MCF 10A (cell line): ENCODE measurements around the gene VTCN1. TPM values are rescaled to one million over a fixed set of nuclear protein-coding genes. Genes with fewer than 3 reads are reported as not detected.

ENCODE experiments used
- BruUV-seq: library from RNA; stranded (reverse); fragments of 400-500 nt; replicated peaks from 2 replicates; lab custom pipeline; 2021; lab: Mats Ljungman, UMichigan
- CTCF ChIA-PET: fragments of 300-600 bp; sonication (Branson Sonifier 250); formaldehyde crosslinking; extraction: SDS; loops from one replicate; lab custom pipeline; 2021; ENCODE audit warnings: antibody characterized with exemption, inconsistent platforms; lab: Yijun Ruan, JAX
- POLR2A ChIA-PET: fragments of 300-600, 350-650 bp; sonication (Branson Sonifier 250); formaldehyde crosslinking; extraction: SDS; loops from one replicate; lab custom pipeline; 2020; ENCODE audit warnings: antibody characterized with exemption, inconsistent platforms; lab: Yijun Ruan, JAX
- DNase-seq: peaks from one replicate; pipeline ENCODE4 v3.0.0-alpha.2; 2018; ENCODE audit not compliant: unreplicated experiment
- H3K27ac Mint-ChIP-seq: one replicate; pipeline ENCODE4 v1.8.0; 2022; ENCODE audit warnings: mild to moderate bottlenecking, low read depth, mixed read lengths; ENCODE audit not compliant: unreplicated experiment
- H3K27me3 Mint-ChIP-seq: one replicate; pipeline ENCODE4 v1.8.0; 2022; ENCODE audit warnings: mixed read lengths; ENCODE audit not compliant: insufficient read depth, unreplicated experiment
- H3K36me3 Mint-ChIP-seq: one replicate; pipeline ENCODE4 v1.8.0; 2022; ENCODE audit warnings: mild to moderate bottlenecking, moderate library complexity, mixed read lengths; ENCODE audit not compliant: insufficient read depth, unreplicated experiment
- H3K4me1 Mint-ChIP-seq: one replicate; pipeline ENCODE4 v1.8.0; 2022; ENCODE audit warnings: mixed read lengths; ENCODE audit not compliant: insufficient read depth, unreplicated experiment
- H3K4me3 Mint-ChIP-seq: one replicate; pipeline ENCODE4 v1.8.0; 2022; ENCODE audit warnings: mild to moderate bottlenecking, moderate library complexity, mixed read lengths; ENCODE audit not compliant: unreplicated experiment
- H3K9me3 Mint-ChIP-seq: one replicate; pipeline ENCODE4 v1.8.0; 2022; ENCODE audit warnings: mixed read lengths; ENCODE audit not compliant: unreplicated experiment
- intact Hi-C: fragments of 100-400 bp; cut with micrococcal nuclease; formaldehyde crosslinking; loops from 2 replicates; pipeline ENCODE4 v1.14.1; 2022
- total RNA-seq: library from RNA; stranded (reverse); gene quantifications from 2 replicates; pipeline ENCODE4 v1.2.3, GENCODE V29; 2022
- TF ChIP-seq, protein P1 (sequence below): fragments of 200-600 bp; IDR thresholded peaks from one replicate; pipeline ENCODE4 v1.8.0; 2022; ENCODE audit warnings: antibody characterized with exemption, mild to moderate bottlenecking; ENCODE audit not compliant: unreplicated experiment

The VTCN1 gene
- total RNA-seq, 1 experiment from 2014 or later = not detected

DNA sequence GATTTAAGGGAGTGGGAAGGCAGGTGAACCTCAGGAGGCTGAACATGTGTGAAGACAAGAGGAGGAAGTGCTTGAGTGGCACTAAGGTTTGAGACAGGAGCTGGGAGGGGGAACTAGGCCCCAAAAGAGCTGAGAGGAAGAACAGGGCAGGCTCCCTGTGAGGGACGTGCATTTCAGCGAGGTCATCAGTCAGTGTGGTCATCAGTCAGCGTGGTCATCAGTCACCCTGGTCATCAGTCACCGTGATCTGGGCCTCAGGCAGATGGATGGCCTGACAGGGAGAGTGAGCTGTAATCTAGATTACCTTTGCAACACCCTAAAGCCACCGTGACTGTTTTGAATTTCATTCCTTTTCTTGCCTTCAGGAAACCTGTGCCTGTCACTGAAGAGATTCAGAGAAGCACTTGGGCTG is 29.1 kb downstream of the VTCN1 start:
- no peak overlapping the region for H3K27ac Mint-ChIP-seq

DNA sequence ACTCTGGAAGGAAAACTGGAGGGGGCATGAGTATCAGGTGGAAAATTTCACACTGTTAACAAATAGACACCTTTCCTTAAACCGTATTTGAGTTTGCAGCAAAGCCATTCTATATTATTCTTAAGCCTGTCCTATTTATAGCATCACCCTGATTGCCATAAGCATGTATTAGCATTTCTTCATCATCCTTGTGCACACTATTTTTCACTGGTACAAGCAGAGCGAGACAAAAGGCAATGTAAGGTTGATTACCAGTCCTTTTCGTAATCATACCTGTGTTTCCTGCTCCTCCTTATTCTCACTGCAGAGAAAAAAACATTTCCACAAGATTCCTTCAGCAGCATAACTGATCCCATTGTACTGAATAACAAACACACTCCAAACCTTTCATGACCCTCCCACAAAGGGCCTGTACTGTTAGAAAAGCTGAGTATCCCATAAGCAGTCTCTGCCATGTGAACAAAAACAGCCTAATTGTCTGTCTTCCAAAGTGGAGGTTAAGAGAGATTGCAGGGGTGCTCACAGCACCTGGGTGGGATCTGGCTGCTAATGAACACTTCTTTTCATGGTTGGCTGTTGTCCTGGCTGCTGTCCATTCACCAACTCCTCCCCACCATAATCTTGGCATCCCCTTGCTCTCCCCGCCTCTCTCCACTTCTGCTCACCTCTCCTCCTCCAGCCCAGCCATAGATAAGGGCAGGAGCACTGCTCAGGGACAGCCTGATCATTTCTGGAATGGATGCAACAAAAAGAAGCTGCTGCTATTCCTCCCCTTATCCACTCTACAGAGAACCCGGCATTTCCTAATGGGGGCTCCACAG is 30.4 kb downstream of the VTCN1 start:
- Mint-ChIP-seq H3K27me3 (no peaks in the 10 kb centered on the region), H3K9me3 (no peaks in the 10 kb centered on the region), H3K4me3 (no peak overlapping the region), H3K4me1 (no peaks in the 10 kb centered on the region), H3K27ac (no peak overlapping the region), H3K36me3 (no peaks in the 10 kb centered on the region)
- TF ChIP-seq, protein P1, sequence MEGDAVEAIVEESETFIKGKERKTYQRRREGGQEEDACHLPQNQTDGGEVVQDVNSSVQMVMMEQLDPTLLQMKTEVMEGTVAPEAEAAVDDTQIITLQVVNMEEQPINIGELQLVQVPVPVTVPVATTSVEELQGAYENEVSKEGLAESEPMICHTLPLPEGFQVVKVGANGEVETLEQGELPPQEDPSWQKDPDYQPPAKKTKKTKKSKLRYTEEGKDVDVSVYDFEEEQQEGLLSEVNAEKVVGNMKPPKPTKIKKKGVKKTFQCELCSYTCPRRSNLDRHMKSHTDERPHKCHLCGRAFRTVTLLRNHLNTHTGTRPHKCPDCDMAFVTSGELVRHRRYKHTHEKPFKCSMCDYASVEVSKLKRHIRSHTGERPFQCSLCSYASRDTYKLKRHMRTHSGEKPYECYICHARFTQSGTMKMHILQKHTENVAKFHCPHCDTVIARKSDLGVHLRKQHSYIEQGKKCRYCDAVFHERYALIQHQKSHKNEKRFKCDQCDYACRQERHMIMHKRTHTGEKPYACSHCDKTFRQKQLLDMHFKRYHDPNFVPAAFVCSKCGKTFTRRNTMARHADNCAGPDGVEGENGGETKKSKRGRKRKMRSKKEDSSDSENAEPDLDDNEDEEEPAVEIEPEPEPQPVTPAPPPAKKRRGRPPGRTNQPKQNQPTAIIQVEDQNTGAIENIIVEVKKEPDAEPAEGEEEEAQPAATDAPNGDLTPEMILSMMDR = no peak
- ChIA-PET POLR2A (no interaction called here), CTCF (no interaction called here)
- BruUV-seq = no TSS peak
- no peak for DNase-seq
- intact Hi-C loops = no loop called here

More for the DNA sequence above, 29.1 kb downstream of the VTCN1 start:
- POLR2A ChIA-PET = no interaction called here
- intact Hi-C loops = no loop called here
- Mint-ChIP-seq H3K4me1 (no peaks in the 10 kb centered on the region), H3K4me3 (no peak overlapping the region), H3K36me3 (no peaks in the 10 kb centered on the region), H3K9me3 (no peaks in the 10 kb centered on the region), H3K27me3 (no peaks in the 10 kb centered on the region)
- CTCF ChIA-PET = interaction anchor here (0.8 kb wide), 1 partner anchor 53 kb away, joined by 3 read pairs; no protein-coding TSS in a partner anchor
- no TSS peak for BruUV-seq
- TF ChIP-seq, protein P1 = no peak
- DNase-seq = no peak

DNA sequence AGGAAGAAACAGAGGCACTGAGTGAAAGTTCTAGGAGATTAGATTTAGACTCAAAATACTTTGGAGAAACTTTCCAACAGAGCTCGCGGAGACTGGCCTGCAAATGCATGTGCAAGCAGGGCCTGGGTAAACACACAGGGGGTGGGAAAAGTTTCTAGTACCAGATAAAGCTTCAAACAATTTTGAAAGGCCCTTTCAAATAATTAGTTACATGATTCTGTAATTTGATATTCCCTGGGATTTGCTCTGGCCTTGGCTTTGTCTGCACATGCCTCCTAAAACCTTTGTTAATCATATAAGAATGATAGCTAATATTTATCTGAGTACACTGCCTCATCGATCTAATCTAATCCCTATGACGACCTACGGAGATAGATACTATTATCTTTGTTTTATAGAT is 31.3 kb downstream of the VTCN1 start:
- Mint-ChIP-seq H3K4me3 (no peak overlapping the region), H3K4me1 (no peaks in the 10 kb centered on the region), H3K27ac (no peak overlapping the region), H3K36me3 (no peaks in the 10 kb centered on the region), H3K27me3 (no peaks in the 10 kb centered on the region), H3K9me3 (no peaks in the 10 kb centered on the region)
- intact Hi-C loops = no loop called here
- TF ChIP-seq, protein P1 = no peak
- ChIA-PET CTCF (no interaction called here), POLR2A (no interaction called here)
- BruUV-seq = no TSS peak
- no peak for DNase-seq

DNA sequence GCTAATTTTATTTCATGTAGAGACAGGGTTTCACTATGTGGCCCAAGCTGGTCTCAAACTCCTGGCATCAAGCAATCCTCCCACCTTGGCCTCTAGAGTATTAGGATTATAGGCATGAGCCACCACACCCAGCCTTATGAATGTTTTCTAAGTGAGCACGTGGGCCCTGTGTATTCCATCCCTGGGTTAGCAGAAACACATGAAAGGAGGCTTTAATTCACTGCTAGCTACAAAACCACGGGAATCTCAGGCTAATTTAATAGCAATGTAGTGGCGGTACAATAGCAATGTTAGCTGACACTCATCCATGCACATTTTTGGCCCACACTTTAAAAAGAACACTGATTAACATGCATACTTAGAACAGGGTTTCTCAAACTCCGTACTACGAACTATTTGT is 32.0 kb downstream of the VTCN1 start:
- H3K4me1 Mint-ChIP-seq = no peaks in the 10 kb centered on the region
- intact Hi-C loops = no loop called here
- TF ChIP-seq, protein P1 = no peak
- H3K27me3 Mint-ChIP-seq = no peaks in the 10 kb centered on the region
- H3K36me3 Mint-ChIP-seq = no peaks in the 10 kb centered on the region
- no peak for DNase-seq
- no peaks in the 10 kb centered on the region for H3K9me3 Mint-ChIP-seq
- no TSS peak for BruUV-seq
- H3K4me3 Mint-ChIP-seq = no peak overlapping the region
- CTCF ChIA-PET = interaction anchor here (1.1 kb wide), 1 partner anchor 112 kb away, joined by 3 read pairs; no protein-coding TSS in a partner anchor
- no peak overlapping the region for H3K27ac Mint-ChIP-seq
- POLR2A ChIA-PET = interaction anchor here (0.6 kb wide), 1 partner anchor 294 kb away, joined by 3 read pairs; no protein-coding TSS in a partner anchor
